SJSA1 (cell line): ENCODE results near the gene SLC35F3. TPM values are rescaled to one million over a fixed set of nuclear protein-coding genes. Genes with fewer than 3 reads are reported as not detected.
"Not testable (repeated sequence)": the region's sequence is repeated elsewhere in the genome, so short reads cannot be mapped to it uniquely, and the experiment has no call there.

Experiments used
- DNase-seq, 2 experiments: peaks; one replicate each; pipeline ENCODE4 v3.0.0-alpha.2; 2015 to 2020; ENCODE audit warnings: low spot score in 2 of 2, low read depth in 1 of 2
- H3K27ac ChIP-seq: fragments of 250-450 bp; sonication (Bioruptor Pico); 2 replicates; pipeline ENCODE4 v1.5.1; 2020; ENCODE audit warnings: mild to moderate bottlenecking, moderate library complexity
- H3K27me3 ChIP-seq: fragments of 250-450 bp; sonication (Bioruptor Pico); replicated peaks from 2 replicates; pipeline ENCODE4 v1.5.1; 2020; ENCODE audit warnings: mild to moderate bottlenecking, moderate library complexity
- H3K36me3 ChIP-seq: fragments of 250-450 bp; sonication (Bioruptor Pico); 2 replicates; pipeline ENCODE4 v1.5.1; 2020; ENCODE audit warnings: mild to moderate bottlenecking
- H3K4me1 ChIP-seq: fragments of 250-450 bp; sonication (Bioruptor Pico); replicated peaks from 2 replicates; pipeline ENCODE4 v1.6.1; 2021; ENCODE audit warnings: mild to moderate bottlenecking
- H3K4me3 ChIP-seq: fragments of 250-450 bp; sonication (Bioruptor Pico); 2 replicates; pipeline ENCODE4 v1.5.1; 2020; ENCODE audit warnings: mild to moderate bottlenecking
- H3K9me3 ChIP-seq: fragments of 250-450 bp; sonication (Bioruptor Pico); replicated peaks from 2 replicates; pipeline ENCODE4 v1.5.1; 2020; ENCODE audit warnings: mild to moderate bottlenecking
- total RNA-seq: library from RNA; depleted of rRNA; stranded (reverse); fragments of >200 nt; shearing (Covaris generic); gene quantifications from 2 replicates; pipeline ENCODE4 v1.2.3, GENCODE V29; 2014

SLC35F3 gene
- total RNA-seq, 1 experiment from 2014 or later, result not detected

GRCh38 chr1:234120327-234120944, 216.0 kb downstream of the SLC35F3 start:
- H3K9me3 ChIP-seq, result no peaks in the 10 kb centered on the region
- 0 out of 2 replicates have a peak, but pooled peaks cover 9% of the 10 kb centered on the region for H3K27me3 ChIP-seq
- no peaks in the 10 kb centered on the region for H3K4me1 ChIP-seq
- no peak overlapping the region for H3K4me3 ChIP-seq
- DNase-seq, result no peak
- no peak overlapping the region for H3K27ac ChIP-seq
- no peaks in the 10 kb centered on the region for H3K36me3 ChIP-seq

GRCh38 chr1:234121659-234122058, 217.2 kb downstream of the SLC35F3 start:
- not testable (repeated sequence) for H3K9me3 ChIP-seq, H3K4me3 ChIP-seq, H3K36me3 ChIP-seq, H3K4me1 ChIP-seq, H3K27ac ChIP-seq, DNase-seq, H3K27me3 ChIP-seq

DNA sequence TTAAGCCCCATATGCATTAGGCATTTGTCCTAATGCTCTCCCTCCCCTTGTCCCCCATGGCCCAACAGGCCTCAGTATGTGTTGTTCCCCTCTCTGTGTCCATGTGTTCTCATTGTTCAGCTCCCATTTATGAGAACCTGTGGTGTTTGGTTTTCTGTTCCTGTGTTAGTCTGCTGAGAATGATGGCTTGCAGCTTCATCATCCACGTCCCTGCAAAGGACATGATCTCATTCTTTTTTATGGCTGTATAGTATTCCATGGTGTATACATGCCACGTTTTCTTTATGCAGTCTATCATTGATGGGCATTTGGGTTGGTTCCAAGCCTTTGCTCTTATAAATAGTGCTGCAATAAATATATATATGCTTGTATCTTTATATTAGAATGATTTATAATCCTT, 218.1 kb downstream of the SLC35F3 start:
- DNase-seq, H3K4me3 ChIP-seq, H3K27ac ChIP-seq, H3K9me3 ChIP-seq, H3K4me1 ChIP-seq, H3K36me3 ChIP-seq: not testable (repeated sequence)
- H3K27me3 ChIP-seq, result 0 out of 2 replicates have a peak, but pooled peaks cover 12% of the 10 kb centered on the region

GRCh38 chr1:234123867-234124266, 219.4 kb downstream of the SLC35F3 start:
- H3K4me3 ChIP-seq, result no peak overlapping the region
- no peaks in the 10 kb centered on the region for H3K9me3 ChIP-seq
- H3K27ac ChIP-seq, result no peak overlapping the region
- H3K4me1 ChIP-seq, result no peaks in the 10 kb centered on the region
- DNase-seq, result no peak
- peaks cover 15% of the 10 kb centered on the region for H3K27me3 ChIP-seq
- no peaks in the 10 kb centered on the region for H3K36me3 ChIP-seq

DNA sequence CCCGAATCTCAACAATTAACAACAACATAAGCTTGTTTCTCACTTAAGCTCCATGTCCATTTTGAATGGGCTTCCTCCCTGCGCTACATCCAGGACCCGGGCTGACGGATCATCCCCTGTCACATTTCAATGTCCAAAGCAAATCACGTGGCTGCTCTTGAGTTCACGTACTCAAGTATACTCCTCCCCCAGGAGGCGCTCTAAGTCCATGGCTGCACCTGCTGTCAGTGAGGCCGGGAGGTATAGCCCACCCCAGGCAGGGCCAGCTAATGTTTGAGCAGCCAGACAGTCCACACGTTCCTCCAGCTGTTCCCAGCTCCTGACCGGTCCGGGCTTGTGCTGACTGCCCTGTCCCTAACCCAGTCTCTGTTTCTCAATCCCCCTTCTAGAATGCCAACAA, 220.8 kb downstream of the SLC35F3 start:
- Histone ChIP-seq H3K27me3 (peaks cover 24% of the 10 kb centered on the region), H3K4me1 (no peaks in the 10 kb centered on the region), H3K27ac (no peak overlapping the region), H3K4me3 (no peak overlapping the region), H3K36me3 (no peaks in the 10 kb centered on the region), H3K9me3 (no peaks in the 10 kb centered on the region)
- peak in 1 of 2 experiments; percentile 46 for DNase-seq

- no peaks in the 10 kb centered on the region for H3K9me3 ChIP-seq
- H3K4me3 ChIP-seq, result no peak overlapping the region
- DNase-seq, result no peak
- H3K4me1 ChIP-seq, result no peaks in the 10 kb centered on the region
- H3K36me3 ChIP-seq, result no peaks in the 10 kb centered on the region
- H3K27me3 ChIP-seq, result peaks cover 24% of the 10 kb centered on the region
- no peak overlapping the region for H3K27ac ChIP-seq
Observed at GRCh38 chr1:234125714-234126113, 221.2 kb downstream of the SLC35F3 start.

DNA sequence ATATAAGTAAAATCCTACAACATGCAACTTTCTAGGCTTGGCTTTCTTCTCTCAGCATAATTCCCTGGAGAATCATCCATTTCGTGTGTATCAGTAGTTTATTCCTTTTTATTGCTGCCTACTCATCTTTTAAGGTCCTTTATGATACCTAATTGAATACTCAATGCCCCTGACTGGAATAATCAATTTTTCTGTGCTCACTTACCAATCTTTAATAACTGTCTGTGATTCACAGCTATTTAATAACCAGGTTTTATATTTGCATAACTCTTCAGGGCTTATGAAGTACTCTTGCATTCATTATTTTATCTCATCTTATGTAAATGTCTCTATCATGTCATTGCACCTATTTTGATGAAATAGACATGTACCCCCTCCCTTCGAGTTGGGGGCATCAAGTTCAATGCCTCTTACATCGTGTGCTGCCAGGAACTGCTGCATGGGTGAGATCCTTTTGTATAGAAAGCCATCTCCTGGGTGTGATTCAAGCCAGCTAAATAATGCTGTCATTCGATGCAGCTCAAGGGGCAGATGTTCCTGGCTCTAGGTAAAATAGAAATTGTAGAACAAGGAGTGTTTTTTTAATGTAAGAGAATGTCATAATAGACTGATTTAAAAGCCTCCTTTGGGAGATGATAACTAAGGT, 222.7 kb downstream of the SLC35F3 start:
- Histone ChIP-seq H3K9me3 (no peaks in the 10 kb centered on the region), H3K27ac (no peak overlapping the region), H3K36me3 (no peaks in the 10 kb centered on the region), H3K4me1 (no peaks in the 10 kb centered on the region), H3K27me3 (peaks cover 29% of the 10 kb centered on the region), H3K4me3 (no peak overlapping the region)
- DNase-seq, result no peak

DNA sequence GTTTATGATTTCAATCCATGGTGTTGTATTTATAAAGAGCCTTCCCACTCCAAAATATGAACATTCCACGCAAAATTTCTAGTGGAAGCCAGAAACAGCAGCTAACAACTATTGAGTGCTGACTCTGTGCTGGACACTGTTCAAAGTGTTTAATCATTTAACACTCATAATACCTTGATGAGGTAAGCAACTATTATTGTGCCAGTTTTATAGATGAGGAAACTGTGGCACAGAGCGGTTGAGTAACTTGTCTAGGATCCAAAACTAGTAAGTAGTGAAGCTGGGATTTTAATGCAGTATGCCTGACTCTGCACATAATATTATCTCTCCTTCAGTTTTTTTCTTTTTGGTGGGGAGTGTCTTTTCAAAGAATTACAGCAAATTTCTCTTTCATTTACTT, 228.3 kb downstream of the SLC35F3 start:
- Histone ChIP-seq H3K9me3 (no peaks in the 10 kb centered on the region), H3K4me3 (no peak overlapping the region), H3K4me1 (no peaks in the 10 kb centered on the region), H3K27me3 (peaks cover 23% of the 10 kb centered on the region), H3K27ac (no peak overlapping the region), H3K36me3 (no peaks in the 10 kb centered on the region)
- no peak for DNase-seq

DNA sequence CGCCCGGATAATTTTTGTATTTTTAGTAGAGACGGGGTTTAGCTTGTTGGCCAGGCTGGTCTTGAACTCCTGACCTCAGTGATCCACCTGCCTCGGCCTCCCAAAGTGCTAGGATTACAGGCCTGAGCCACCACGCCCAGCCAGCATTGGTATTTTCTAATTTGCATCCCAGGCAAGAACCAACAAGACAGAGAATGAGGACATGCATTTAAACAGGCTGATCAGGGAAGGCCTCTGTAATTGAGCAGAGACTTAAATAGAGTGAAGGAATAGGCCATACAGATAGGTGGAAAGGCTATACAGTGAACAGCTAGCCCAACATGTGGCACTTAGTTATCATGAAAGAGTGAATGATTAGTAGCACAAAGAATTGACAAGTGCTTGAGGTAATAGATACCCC, 230.4 kb downstream of the SLC35F3 start:
- H3K4me1 ChIP-seq, result no peaks in the 10 kb centered on the region
- no peak overlapping the region for H3K4me3 ChIP-seq
- peaks cover 10% of the 10 kb centered on the region for H3K27me3 ChIP-seq
- no peak overlapping the region for H3K27ac ChIP-seq
- no peak for DNase-seq
- no peaks in the 10 kb centered on the region for H3K36me3 ChIP-seq
- H3K9me3 ChIP-seq, result no peaks in the 10 kb centered on the region

DNA sequence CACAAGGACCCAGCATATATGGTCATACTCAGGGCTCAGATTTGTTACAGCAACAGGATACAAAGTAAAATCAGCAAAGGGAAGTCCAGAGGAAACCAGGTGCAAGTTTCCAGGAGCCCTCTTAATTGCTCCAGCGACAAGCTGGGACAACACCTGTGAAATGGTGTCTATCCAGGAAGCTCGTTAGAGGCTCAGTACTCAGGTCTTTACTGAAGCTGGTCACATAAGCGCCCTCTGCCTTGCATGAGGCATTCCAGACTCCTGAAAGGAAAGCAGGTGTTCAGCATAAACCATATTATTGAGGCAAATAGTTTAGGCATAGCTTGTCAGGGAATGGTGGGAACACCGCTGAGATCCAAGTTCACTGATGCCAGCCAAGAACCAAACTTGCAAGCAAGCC, 231.0 kb downstream of the SLC35F3 start:
- Histone ChIP-seq H3K36me3 (no peaks in the 10 kb centered on the region), H3K4me3 (no peak overlapping the region), H3K27me3 (peaks cover 8% of the 10 kb centered on the region; the same call in 1 of the 2 replicates), H3K9me3 (no peaks in the 10 kb centered on the region), H3K27ac (no peak overlapping the region), H3K4me1 (no peaks in the 10 kb centered on the region; the same call in 1 of the 2 replicates)
- DNase-seq, result no peak

- no peaks in the 10 kb centered on the region for H3K9me3 ChIP-seq
- H3K4me3 ChIP-seq, result no peak overlapping the region
- H3K27ac ChIP-seq, result no peak overlapping the region
- H3K36me3 ChIP-seq, result no peaks in the 10 kb centered on the region
- H3K4me1 ChIP-seq, result no peaks in the 10 kb centered on the region; the same call in 1 of the 2 replicates
- H3K27me3 ChIP-seq, result peaks cover 8% of the 10 kb centered on the region; the same call in 1 of the 2 replicates
- DNase-seq, result no peak
Observed at GRCh38 chr1:234136073-234136472, 231.6 kb downstream of the SLC35F3 start.

GRCh38 chr1:234139966-234140365, 235.5 kb downstream of the SLC35F3 start:
- Histone ChIP-seq H3K27ac (peak overlapping the region; percentile 40), H3K27me3 (no peaks in the 10 kb centered on the region), H3K4me1 (no peaks in the 10 kb centered on the region; the same call in 1 of the 2 replicates), H3K4me3 (no peak overlapping the region), H3K36me3 (no peaks in the 10 kb centered on the region), H3K9me3 (no peaks in the 10 kb centered on the region)
- peak; percentile 34 to 49 for DNase-seq

GRCh38 chr1:234140388-234140787, 235.9 kb downstream of the SLC35F3 start:
- H3K4me3 ChIP-seq, result no peak overlapping the region
- no peaks in the 10 kb centered on the region; the same call in 1 of the 2 replicates for H3K27me3 ChIP-seq
- no peaks in the 10 kb centered on the region; the same call in 1 of the 2 replicates for H3K4me1 ChIP-seq
- H3K36me3 ChIP-seq, result no peaks in the 10 kb centered on the region
- DNase-seq, result no peak
- H3K9me3 ChIP-seq, result no peaks in the 10 kb centered on the region
- peak overlapping the region; percentile 40 for H3K27ac ChIP-seq

GRCh38 chr1:234141006-234141405, 236.5 kb downstream of the SLC35F3 start:
- H3K36me3 ChIP-seq, result no peaks in the 10 kb centered on the region
- no peaks in the 10 kb centered on the region; the same call in 1 of the 2 replicates for H3K27me3 ChIP-seq
- DNase-seq, result no peak
- no peaks in the 10 kb centered on the region; the same call in 1 of the 2 replicates for H3K4me1 ChIP-seq
- no peak overlapping the region for H3K4me3 ChIP-seq
- peak overlapping the region; percentile 40 for H3K27ac ChIP-seq
- H3K9me3 ChIP-seq, result no peaks in the 10 kb centered on the region
